HG02981 (cell line): Measurements from ENCODE around the gene PAK3.

ENCODE experiments used
- ATAC-seq: cut with Tn5 transposase; IDR thresholded peaks from one replicate; pipeline ENCODE4 v1.9.1; 2021; ENCODE audit warnings: mild to moderate bottlenecking, moderate library complexity; ENCODE audit not compliant: unreplicated experiment

The PAK3 gene

DNA sequence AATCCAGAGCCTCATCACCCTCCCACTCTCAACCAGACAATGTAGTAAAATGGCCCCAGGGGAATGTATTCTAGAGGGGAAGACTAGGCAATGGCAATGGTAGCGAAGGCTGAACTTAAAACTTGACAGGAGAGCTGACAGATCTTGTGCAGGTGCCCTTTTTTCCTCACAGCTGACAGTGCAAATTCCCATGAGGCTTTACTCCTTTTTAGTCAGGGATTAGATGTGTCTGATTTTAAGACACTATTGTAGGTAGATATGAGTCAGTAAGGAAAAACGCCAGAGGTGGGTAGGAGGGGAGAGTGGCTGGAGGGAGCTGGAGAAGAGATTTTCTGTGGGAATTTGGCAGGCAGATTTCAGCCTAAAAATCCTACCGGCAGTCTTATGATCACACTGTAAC, 163.6 kb downstream of the PAK3 start:
- no peak for ATAC-seq

DNA sequence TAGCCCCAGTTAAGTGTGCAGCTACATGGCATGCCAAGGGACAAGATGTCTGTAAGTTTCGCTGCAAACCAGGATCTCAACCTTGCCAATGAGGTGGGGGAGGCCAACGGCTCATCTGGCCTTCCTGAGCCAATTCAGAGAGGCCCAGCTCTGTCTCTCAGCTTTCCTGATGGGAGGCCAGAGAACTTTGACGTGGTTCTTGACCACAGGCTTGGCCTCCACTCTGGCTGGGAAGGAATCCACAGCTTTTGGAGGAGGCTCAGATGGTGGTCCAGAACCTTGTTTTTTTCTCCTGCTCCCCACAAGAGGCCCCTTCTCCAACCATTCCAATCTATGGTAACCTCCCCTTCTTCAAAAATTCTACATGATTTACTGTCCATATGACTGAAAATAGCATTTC, 164.5 kb downstream of the PAK3 start:
- ATAC-seq = no peak

DNA sequence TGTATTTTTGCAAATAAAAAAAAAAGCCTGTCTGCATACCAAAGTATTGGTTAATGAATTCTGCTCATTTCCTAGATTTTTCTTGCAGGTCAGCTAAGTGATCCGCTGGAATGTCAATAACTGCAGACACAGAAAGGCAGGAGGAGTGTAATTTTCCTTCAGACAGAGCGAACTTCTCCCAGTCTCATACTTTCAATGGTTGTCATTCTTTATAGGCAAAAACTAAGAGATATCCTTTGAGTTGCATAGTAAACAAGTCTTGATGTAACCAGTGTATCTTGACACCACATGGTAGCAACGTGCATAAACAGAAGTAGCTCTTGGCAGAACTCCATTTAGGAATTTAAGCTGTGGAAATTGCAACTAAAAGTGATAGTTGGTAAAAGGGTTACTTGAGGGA, 166.1 kb downstream of the PAK3 start:
- no peak for ATAC-seq

DNA sequence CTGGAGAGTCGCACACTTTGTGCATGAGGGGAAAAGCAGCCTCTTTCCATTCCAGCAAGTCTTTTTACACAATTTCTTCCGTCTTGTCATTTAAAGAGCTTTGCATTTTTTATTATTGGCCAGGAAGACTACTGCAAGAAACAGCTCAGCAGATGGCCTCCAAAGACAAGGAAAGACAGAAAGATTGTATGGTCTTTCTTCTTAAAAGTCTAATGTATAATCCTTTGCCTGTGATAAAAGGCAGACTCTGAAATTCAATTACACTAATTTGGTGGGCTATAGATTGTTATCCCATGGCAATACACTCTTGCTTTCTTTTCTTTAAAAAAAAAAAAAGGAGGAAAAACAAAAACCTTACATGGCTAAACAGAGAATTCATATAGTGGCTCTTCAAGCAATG, 168.4 kb downstream of the PAK3 start:
- no peak for ATAC-seq

DNA sequence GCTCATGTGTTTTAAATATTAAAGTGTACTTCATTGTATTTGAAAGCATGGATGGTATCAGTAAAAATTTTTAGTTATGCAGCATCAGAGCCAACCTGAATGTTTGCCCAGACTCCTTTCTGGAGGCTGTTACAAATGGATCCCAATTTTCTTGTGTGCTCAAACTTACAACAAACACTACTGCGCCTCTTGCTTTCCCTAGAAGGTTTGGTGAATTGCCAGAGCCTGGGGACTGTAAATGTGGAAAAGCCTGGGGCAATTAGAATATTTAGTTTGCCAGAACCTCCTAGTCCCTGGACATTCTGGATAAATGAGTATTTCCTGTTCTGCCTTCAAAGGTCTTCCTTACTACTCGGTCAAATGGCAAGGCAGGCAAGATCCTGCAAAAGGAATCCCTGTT, 169.5 kb downstream of the PAK3 start:
- no peak for ATAC-seq

DNA sequence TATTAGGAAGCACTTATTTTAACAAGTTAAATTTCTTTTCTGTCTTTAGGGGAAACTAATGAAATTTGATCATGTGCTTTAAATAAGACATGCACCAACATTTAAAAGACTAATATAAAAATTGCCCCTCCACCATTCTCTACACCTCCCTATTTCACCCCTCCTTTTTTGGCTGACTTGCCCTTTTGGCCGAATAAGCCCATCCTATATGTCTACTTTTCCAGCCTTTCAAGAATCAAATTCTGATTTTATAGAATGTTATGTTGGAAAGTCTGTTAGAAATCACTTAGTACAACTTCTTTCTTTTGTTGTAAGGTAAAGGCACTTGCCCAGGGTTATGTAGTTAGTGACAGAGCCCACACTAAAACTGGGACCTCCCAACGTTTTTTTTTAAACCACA, 172.5 kb downstream of the PAK3 start:
- ATAC-seq = no peak

DNA sequence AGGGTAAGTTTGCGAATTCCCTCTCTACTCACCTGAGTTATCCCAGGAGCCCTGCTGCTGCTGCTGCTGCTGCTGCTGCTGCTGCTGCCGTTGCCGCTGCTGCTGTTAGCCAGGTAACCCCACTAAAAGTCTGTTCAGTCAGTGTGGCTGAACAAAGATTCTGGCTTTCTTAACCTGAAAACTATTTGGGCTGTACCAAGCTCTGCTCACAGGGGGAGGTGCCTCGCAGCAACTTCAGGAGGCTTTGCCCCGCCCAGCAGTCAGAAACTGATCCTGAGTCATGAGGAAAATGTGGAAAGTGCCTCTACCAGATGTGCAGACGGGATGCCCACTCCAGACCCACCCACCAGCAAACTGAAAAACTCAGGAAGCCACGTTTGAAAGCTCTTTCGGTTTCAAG, 174.3 kb downstream of the PAK3 start, which contains the start of gene CAPN6:
TSS of gene CAPN6 (minus strand) at position 145 of the 400 bp plus-strand sequence. CDS start 6,547 bp downstream, outside the sequence.
- ATAC-seq = no peak
